Measurements from ENCODE around the gene NEDD4L. TPM values are rescaled to one million over a fixed set of nuclear protein-coding genes. Genes with fewer than 3 reads are reported as not detected.

Gene NEDD4L
- total RNA-seq, 1 donor from 2014 or later: 32.6 TPM

DNA sequence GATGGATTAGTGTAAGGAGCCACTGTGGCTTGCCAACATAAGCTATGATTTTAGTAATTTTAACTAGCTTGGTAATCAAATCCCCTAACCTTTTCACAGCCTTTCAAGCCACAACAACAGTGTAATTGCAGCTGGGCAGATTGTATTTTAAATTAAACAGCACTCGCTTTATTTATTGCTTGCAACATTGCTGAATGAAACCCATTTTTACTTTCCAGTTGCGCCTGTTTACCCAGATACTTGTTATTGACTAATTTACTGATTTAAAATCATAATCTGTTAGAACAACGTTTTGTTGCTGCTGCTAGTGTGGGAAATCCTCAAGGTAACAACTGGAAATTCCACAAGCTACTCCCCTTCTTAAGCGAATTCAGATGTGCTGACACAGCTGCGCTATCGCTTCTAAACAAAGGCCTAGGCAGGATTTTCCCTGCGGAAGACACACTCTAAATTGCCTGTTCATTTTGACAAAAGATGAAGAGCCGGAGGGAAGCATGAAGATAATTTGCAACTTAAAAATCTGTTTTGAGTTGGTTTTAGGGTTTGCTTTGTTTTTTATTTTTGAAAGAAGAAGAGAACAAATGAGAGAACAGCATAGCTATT, 300.9 kb downstream of the NEDD4L start:
- Mint-ChIP-seq H3K27me3 (no peaks in the 10 kb centered on the region), H3K36me3 (ENCODE audit: low read depth) (peaks cover 35% of the 10 kb centered on the region), H3K4me3 (no peak overlapping the region), H3K4me1 (no peaks in the 10 kb centered on the region), H3K27ac (no peak overlapping the region), H3K9me3 (no peaks in the 10 kb centered on the region)
- ATAC-seq (ENCODE audit: low read depth) (no peak), DNase-seq (no peak)
- no peak for TF ChIP-seq CTCF (IDR thresholded peaks at IDR 0.05)
- POLR2A ChIA-PET: no interaction called here
- intact Hi-C loops (cut with micrococcal nuclease): no loop called here
- CTCF ChIA-PET: no interaction called here

GRCh38 chr18:58345875-58346274, 301.8 kb downstream of the NEDD4L start:
- ATAC-seq (ENCODE audit: low read depth) (no peak), DNase-seq (no peak)
- ChIA-PET POLR2A (no interaction called here), CTCF (no interaction called here)
- Mint-ChIP-seq H3K4me1 (no peaks in the 10 kb centered on the region), H3K36me3 (ENCODE audit: low read depth) (peaks cover 39% of the 10 kb centered on the region), H3K4me3 (no peak overlapping the region), H3K9me3 (no peaks in the 10 kb centered on the region), H3K27ac (no peak overlapping the region), H3K27me3 (no peaks in the 10 kb centered on the region)
- no peak for TF ChIP-seq CTCF (IDR thresholded peaks at IDR 0.05)
- intact Hi-C loops (cut with micrococcal nuclease): no loop called here

DNA sequence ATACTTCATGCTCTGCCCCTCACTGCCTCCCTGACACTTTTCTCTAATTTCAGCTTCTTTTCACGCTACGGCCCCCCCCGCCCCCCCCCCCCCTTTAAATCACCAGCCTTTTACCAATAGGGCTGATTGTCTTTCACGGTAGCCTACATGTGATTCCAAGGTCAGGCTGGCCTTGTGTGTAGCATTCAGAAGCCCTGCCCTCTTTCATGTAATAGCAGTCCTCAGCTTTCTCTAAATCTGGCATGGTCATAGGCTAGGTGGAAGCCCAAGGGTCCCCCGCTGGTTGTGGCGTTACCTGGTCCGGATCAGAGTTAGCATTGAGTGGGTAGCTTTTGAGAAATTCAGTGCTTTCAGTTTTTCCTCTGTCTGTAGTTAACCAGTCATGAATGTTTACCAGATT, 303.1 kb downstream of the NEDD4L start:
- ChIA-PET POLR2A (no interaction called here), CTCF (no interaction called here)
- TF ChIP-seq CTCF (IDR thresholded peaks at IDR 0.05): no peak
- H3K9me3 Mint-ChIP-seq: no peaks in the 10 kb centered on the region
- no peak overlapping the region for H3K27ac Mint-ChIP-seq
- DNase-seq (no peak), ATAC-seq (ENCODE audit: low read depth) (no peak)
- H3K4me3 Mint-ChIP-seq: no peak overlapping the region
- intact Hi-C loops (cut with micrococcal nuclease): no loop called here
- peaks cover 39% of the 10 kb centered on the region for H3K36me3 Mint-ChIP-seq (ENCODE audit: low read depth)
- H3K27me3 Mint-ChIP-seq: no peaks in the 10 kb centered on the region
- H3K4me1 Mint-ChIP-seq: no peaks in the 10 kb centered on the region

DNA sequence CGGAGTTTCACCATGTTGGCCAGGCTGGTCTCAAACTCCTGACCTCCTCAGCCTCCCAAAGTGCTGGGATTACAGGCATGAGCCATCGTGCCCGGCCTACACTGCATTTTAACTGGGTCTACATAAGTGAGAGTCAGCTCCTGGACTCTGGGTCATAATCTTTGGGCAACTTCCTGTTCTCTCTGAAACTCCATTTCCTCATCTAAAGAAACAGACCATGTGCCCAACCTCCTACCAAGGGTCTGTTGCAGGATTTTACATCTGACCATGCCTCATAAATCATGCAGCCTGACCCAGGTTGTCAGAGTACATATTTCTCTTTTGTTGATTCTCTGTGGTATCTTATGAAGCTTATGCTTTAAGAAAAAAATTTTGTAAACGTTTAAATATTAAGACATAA, 304.5 kb downstream of the NEDD4L start:
- ChIA-PET CTCF (no interaction called here), POLR2A (no interaction called here)
- H3K4me3 Mint-ChIP-seq: no peak overlapping the region
- H3K27me3 Mint-ChIP-seq: no peaks in the 10 kb centered on the region
- ATAC-seq (ENCODE audit: low read depth): no peak
- no peak for TF ChIP-seq CTCF (IDR thresholded peaks at IDR 0.05)
- no peaks in the 10 kb centered on the region for H3K4me1 Mint-ChIP-seq
- no peaks in the 10 kb centered on the region for H3K9me3 Mint-ChIP-seq
- H3K36me3 Mint-ChIP-seq (ENCODE audit: low read depth): peaks cover 39% of the 10 kb centered on the region
- intact Hi-C loops (cut with micrococcal nuclease): no loop called here
- H3K27ac Mint-ChIP-seq: no peak overlapping the region
- no peak for DNase-seq

- POLR2A ChIA-PET: no interaction called here
- intact Hi-C loops (cut with micrococcal nuclease): no loop called here
- CTCF ChIA-PET: no interaction called here
- H3K4me3 Mint-ChIP-seq: no peak overlapping the region
- ATAC-seq (ENCODE audit: low read depth) (no peak), DNase-seq (no peak)
- no peak overlapping the region for H3K27ac Mint-ChIP-seq
- H3K4me1 Mint-ChIP-seq: no peaks in the 10 kb centered on the region
- peaks cover 38% of the 10 kb centered on the region for H3K36me3 Mint-ChIP-seq (ENCODE audit: low read depth)
- H3K9me3 Mint-ChIP-seq: no peaks in the 10 kb centered on the region
- H3K27me3 Mint-ChIP-seq: no peaks in the 10 kb centered on the region
- TF ChIP-seq CTCF (IDR thresholded peaks at IDR 0.05): no peak
Observed at GRCh38 chr18:58348951-58349350, 304.9 kb downstream of the NEDD4L start.

All from activated B cell treated with CpG ODN at 0.5 μM for 24 hours (primary cell).